Activated CD8-positive, alpha-beta memory T cell treated with anti-CD3 and anti-CD28 coated beads for 48 hours (primary cell): ENCODE results near the gene ELOVL6.
"Not testable (repeated sequence)": the region's sequence is repeated elsewhere in the genome, so short reads cannot be mapped to it uniquely, and the experiment has no call there.

Source experiments
- DNase-seq, 3 experiments: peaks; one replicate each; pipeline ENCODE4 v3.0.0-alpha.2; 2020; ENCODE audit warnings: low read depth in 2 of 3, low spot score in 2 of 3

The ELOVL6 gene

GRCh38 chr4:110163327-110164069, 34.9 kb downstream of the ELOVL6 start:
- DNase-seq, result no peak

- DNase-seq, result no peak
Measured at GRCh38 chr4:110160618-110161017, 37.8 kb downstream of the ELOVL6 start.

GRCh38 chr4:110159541-110159940, 38.9 kb downstream of the ELOVL6 start:
- no peak for DNase-seq

GRCh38 chr4:110157580-110157979, 40.8 kb downstream of the ELOVL6 start:
- DNase-seq, result no peak

- DNase-seq, result not testable (repeated sequence)
Measured at GRCh38 chr4:110157166-110157565, 41.2 kb downstream of the ELOVL6 start.

- no peak for DNase-seq
Measured at GRCh38 chr4:110156442-110156841, 42.0 kb downstream of the ELOVL6 start.

- DNase-seq, result no peak
Measured at GRCh38 chr4:110155654-110156053, 42.8 kb downstream of the ELOVL6 start.

GRCh38 chr4:110154582-110154981, 43.8 kb downstream of the ELOVL6 start:
- no peak for DNase-seq

GRCh38 chr4:110152386-110152785, 46.0 kb downstream of the ELOVL6 start:
- no peak for DNase-seq

GRCh38 chr4:110149089-110149488, 49.3 kb downstream of the ELOVL6 start:
- no peak for DNase-seq

- DNase-seq, result no peak
Measured at GRCh38 chr4:110142461-110142860, 56.0 kb downstream of the ELOVL6 start.

GRCh38 chr4:110139815-110140214, 58.6 kb downstream of the ELOVL6 start:
- DNase-seq, result no peak

- DNase-seq, result no peak
Measured at GRCh38 chr4:110139111-110139510, 59.3 kb downstream of the ELOVL6 start.

GRCh38 chr4:110138551-110138950, 59.9 kb downstream of the ELOVL6 start:
- no peak for DNase-seq

- DNase-seq, result no peak
Measured at GRCh38 chr4:110137829-110138228, 60.6 kb downstream of the ELOVL6 start.

GRCh38 chr4:110135523-110135922, 62.9 kb downstream of the ELOVL6 start:
- no peak for DNase-seq

- no peak for DNase-seq
Measured at GRCh38 chr4:110135076-110135475, 63.3 kb downstream of the ELOVL6 start.

- DNase-seq, result no peak
Measured at GRCh38 chr4:110134269-110134869, 64.0 kb downstream of the ELOVL6 start.

- DNase-seq, result no peak
Measured at GRCh38 chr4:110132816-110133719, 65.3 kb downstream of the ELOVL6 start.

- DNase-seq, result no peak
Measured at GRCh38 chr4:110131916-110132315, 66.5 kb downstream of the ELOVL6 start.

- no peak for DNase-seq
Measured at GRCh38 chr4:110130576-110131358, 67.6 kb downstream of the ELOVL6 start.
